ENCODE measurements around the gene SH3PXD2B.

The SH3PXD2B gene

GRCh38 chr5:172501708-172502320 lies 47.5 kb upstream of the SH3PXD2B start:
- no peak overlapping the region for H3K27ac ChIP-seq (ENCODE audit: low read depth, low read length, poor library complexity, severe bottlenecking)
- no peaks in the 10 kb centered on the region for H3K36me3 ChIP-seq (ENCODE audit: insufficient read depth, low read length)
- TF ChIP-seq EZH2 (IDR thresholded peaks at IDR 0.05; ENCODE audit: borderline replicate concordance, low read length) = no peak
- TF ChIP-seq CTCF (IDR thresholded peaks at IDR 0.05; ENCODE audit: low read length) = no peak
- H3F3A ChIP-seq (ENCODE audit: insufficient read depth, low read length) = no peaks in the 10 kb centered on the region
- H3K4me2 ChIP-seq (ENCODE audit: low read length) = no peak overlapping the region
- H2AFZ ChIP-seq (ENCODE audit: low read length) = no peak overlapping the region
- H3K4me3 ChIP-seq (ENCODE audit: low read depth, low read length, poor library complexity, severe bottlenecking) = no peak overlapping the region
- no peaks in the 10 kb centered on the region for H3K9me3 ChIP-seq (ENCODE audit: low read length)
- no peaks in the 10 kb centered on the region for H3K9me2 ChIP-seq (ENCODE audit: low read depth, low read length)
- no peak overlapping the region for H3K9ac ChIP-seq (ENCODE audit: low read length)
- H3K79me2 ChIP-seq (ENCODE audit: insufficient read depth, low read length) = no peaks in the 10 kb centered on the region
- H3K4me1 ChIP-seq (ENCODE audit: insufficient read depth, low read length, severe bottlenecking) = no peaks in the 10 kb centered on the region
- no peaks in the 10 kb centered on the region for H4K20me1 ChIP-seq (ENCODE audit: insufficient read depth, low read length)
- H3K27me3 ChIP-seq (ENCODE audit: insufficient read depth, low read length) = no peaks in the 10 kb centered on the region; the same call in 1 of the 2 replicates

- H3K36me3 ChIP-seq (ENCODE audit: insufficient read depth, low read length) = no peaks in the 10 kb centered on the region
- no peaks in the 10 kb centered on the region for H3K4me1 ChIP-seq (ENCODE audit: insufficient read depth, low read length, severe bottlenecking)
- H3K4me2 ChIP-seq (ENCODE audit: low read length) = no peak overlapping the region
- H3K27ac ChIP-seq (ENCODE audit: low read depth, low read length, poor library complexity, severe bottlenecking) = no peak overlapping the region
- H2AFZ ChIP-seq (ENCODE audit: low read length) = no peak overlapping the region
- H3K79me2 ChIP-seq (ENCODE audit: insufficient read depth, low read length) = no peaks in the 10 kb centered on the region
- H3K27me3 ChIP-seq (ENCODE audit: insufficient read depth, low read length) = peaks cover 3% of the 10 kb centered on the region; the same call in 1 of the 2 replicates
- TF ChIP-seq CTCF (IDR thresholded peaks at IDR 0.05; ENCODE audit: low read length) (no peak), EZH2 (IDR thresholded peaks at IDR 0.05; ENCODE audit: borderline replicate concordance, low read length) (no peak)
- H3K4me3 ChIP-seq (ENCODE audit: low read depth, low read length, poor library complexity, severe bottlenecking) = no peak overlapping the region
- H3K9me3 ChIP-seq (ENCODE audit: low read length) = no peaks in the 10 kb centered on the region
- H3K9ac ChIP-seq (ENCODE audit: low read length) = no peak overlapping the region
- no peaks in the 10 kb centered on the region for H3F3A ChIP-seq (ENCODE audit: insufficient read depth, low read length)
- H3K9me2 ChIP-seq (ENCODE audit: low read depth, low read length) = no peaks in the 10 kb centered on the region
- H4K20me1 ChIP-seq (ENCODE audit: insufficient read depth, low read length) = no peaks in the 10 kb centered on the region
These were observed 45.0 kb upstream of the SH3PXD2B start for GRCh38 chr5:172499287-172499686.

- no peak overlapping the region for H3K27ac ChIP-seq (ENCODE audit: low read depth, low read length, poor library complexity, severe bottlenecking)
- no peaks in the 10 kb centered on the region for H3K79me2 ChIP-seq (ENCODE audit: insufficient read depth, low read length)
- H3K4me1 ChIP-seq (ENCODE audit: insufficient read depth, low read length, severe bottlenecking) = no peaks in the 10 kb centered on the region
- no peak overlapping the region for H3K9ac ChIP-seq (ENCODE audit: low read length)
- H4K20me1 ChIP-seq (ENCODE audit: insufficient read depth, low read length) = no peaks in the 10 kb centered on the region
- H2AFZ ChIP-seq (ENCODE audit: low read length) = no peak overlapping the region
- H3K27me3 ChIP-seq (ENCODE audit: insufficient read depth, low read length) = peaks cover 3% of the 10 kb centered on the region; the same call in 1 of the 2 replicates
- no peak overlapping the region for H3K4me3 ChIP-seq (ENCODE audit: low read depth, low read length, poor library complexity, severe bottlenecking)
- no peaks in the 10 kb centered on the region for H3F3A ChIP-seq (ENCODE audit: insufficient read depth, low read length)
- H3K9me3 ChIP-seq (ENCODE audit: low read length) = no peaks in the 10 kb centered on the region
- TF ChIP-seq EZH2 (IDR thresholded peaks at IDR 0.05; ENCODE audit: borderline replicate concordance, low read length) = no peak
- TF ChIP-seq CTCF (IDR thresholded peaks at IDR 0.05; ENCODE audit: low read length) = no peak
- no peaks in the 10 kb centered on the region for H3K9me2 ChIP-seq (ENCODE audit: low read depth, low read length)
- no peaks in the 10 kb centered on the region for H3K36me3 ChIP-seq (ENCODE audit: insufficient read depth, low read length)
- H3K4me2 ChIP-seq (ENCODE audit: low read length) = no peak overlapping the region
These were observed 44.3 kb upstream of the SH3PXD2B start for GRCh38 chr5:172498431-172499129.

All from OCI-LY1 (cell line).